ENCODE data around the gene MTFP1. TPM values are rescaled to one million over a fixed set of nuclear protein-coding genes. Genes with fewer than 3 reads are reported as not detected.

Gene MTFP1, protein sequence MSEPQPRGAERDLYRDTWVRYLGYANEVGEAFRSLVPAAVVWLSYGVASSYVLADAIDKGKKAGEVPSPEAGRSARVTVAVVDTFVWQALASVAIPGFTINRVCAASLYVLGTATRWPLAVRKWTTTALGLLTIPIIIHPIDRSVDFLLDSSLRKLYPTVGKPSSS
- 10 to 100 TPM in 1 of 4 donors, 1 to 10 TPM in 3; 2.5 to 13.7 (median 3.5) TPM for total RNA-seq

DNA sequence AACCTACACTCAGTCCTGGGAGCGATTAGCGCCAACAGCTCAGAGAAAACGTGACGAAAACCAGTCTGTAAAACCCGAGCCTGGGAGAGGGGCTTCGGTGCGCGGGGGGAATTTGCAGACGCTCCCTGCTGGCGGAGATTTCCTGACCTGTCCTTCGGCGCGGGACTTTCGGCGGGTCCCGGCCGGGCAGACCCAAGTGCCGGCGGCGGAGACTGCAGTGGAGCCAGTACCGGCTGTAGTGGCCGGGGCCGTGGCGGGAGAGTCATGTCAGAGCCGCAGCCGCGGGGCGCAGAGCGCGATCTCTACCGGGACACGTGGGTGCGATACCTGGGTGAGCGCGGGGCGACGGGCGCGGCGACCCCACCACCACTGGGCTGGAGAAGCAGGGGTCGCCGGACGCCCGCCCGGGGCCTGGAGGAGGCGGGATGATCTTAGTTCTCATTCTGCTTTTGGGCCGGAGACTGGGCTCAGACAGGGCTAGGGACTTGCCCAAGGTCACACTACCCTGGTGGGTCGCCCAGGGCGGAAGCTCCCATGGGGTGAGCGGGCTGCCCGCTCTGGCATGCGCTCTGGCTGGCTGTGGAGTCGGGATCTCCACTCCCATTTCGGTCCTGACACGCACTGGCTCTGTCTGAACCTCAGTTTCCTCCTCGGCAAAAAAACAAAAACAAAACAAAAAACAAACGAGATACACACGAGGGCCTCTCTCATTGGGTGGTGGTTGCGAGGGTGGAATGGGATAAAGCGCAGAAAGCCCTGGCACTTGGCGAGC lies at the start of gene MTFP1:
TSS of gene MTFP1 (plus strand) at position 153 of the 772 bp plus-strand sequence. CDS start at position 265, 112 bp downstream.
- Histone ChIP-seq H3K4me3 (peak within 1 kb of the TSS; percentile 66), H3K27me3 (no peaks in the 10 kb centered on the region), H3K4me1 (peaks cover 57% of the 10 kb centered on the region), H3K27ac (peak within 1 kb of the TSS; percentile 47), H3K36me3 (no peaks in the 10 kb centered on the region), H3K9me3 (no peaks in the 10 kb centered on the region)
- DNase-seq (ENCODE audit: low spot score in 2 of 2) = peak; percentile 76 to 80
- WGBS = 3% methylated on average over 33 of the region's 61 CpGs
- no peak for TF ChIP-seq POLR2AphosphoS5 (IDR thresholded peaks at IDR 0.05)
- TF ChIP-seq, protein P1, sequence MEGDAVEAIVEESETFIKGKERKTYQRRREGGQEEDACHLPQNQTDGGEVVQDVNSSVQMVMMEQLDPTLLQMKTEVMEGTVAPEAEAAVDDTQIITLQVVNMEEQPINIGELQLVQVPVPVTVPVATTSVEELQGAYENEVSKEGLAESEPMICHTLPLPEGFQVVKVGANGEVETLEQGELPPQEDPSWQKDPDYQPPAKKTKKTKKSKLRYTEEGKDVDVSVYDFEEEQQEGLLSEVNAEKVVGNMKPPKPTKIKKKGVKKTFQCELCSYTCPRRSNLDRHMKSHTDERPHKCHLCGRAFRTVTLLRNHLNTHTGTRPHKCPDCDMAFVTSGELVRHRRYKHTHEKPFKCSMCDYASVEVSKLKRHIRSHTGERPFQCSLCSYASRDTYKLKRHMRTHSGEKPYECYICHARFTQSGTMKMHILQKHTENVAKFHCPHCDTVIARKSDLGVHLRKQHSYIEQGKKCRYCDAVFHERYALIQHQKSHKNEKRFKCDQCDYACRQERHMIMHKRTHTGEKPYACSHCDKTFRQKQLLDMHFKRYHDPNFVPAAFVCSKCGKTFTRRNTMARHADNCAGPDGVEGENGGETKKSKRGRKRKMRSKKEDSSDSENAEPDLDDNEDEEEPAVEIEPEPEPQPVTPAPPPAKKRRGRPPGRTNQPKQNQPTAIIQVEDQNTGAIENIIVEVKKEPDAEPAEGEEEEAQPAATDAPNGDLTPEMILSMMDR (IDR thresholded peaks at IDR 0.05) = no peak

DNA sequence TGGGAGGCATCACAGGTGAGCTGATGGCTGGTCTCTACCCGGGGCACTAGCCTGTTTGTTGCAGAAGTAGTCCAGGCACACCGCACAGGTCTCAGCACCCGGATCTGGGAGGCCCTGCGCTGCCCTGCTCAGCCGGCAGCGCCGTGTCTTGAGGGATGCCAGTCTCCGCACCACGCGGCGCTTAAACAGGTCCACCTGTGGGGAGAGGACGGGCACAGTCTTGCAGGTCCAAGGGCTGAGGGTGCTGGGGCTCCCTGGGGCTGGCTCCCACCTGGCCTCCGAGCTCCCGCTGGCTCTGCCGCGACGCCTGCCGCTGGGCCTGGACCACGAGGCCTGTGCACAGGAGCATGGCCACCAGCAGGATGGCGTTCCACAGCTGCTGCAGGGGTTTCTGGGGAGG lies 45.6 kb upstream of the MTFP1 start:
- DNase-seq (ENCODE audit: low spot score in 2 of 2) = no peak
- Histone ChIP-seq H3K4me1 (no peaks in the 10 kb centered on the region), H3K36me3 (peaks cover 57% of the 10 kb centered on the region), H3K9me3 (no peaks in the 10 kb centered on the region), H3K27me3 (no peaks in the 10 kb centered on the region), H3K27ac (no peak overlapping the region), H3K4me3 (no peak overlapping the region)
- TF ChIP-seq EP300 (IDR thresholded peaks at IDR 0.05) (no peak), POLR2A (IDR thresholded peaks at IDR 0.05) (no peak), POLR2AphosphoS5 (IDR thresholded peaks at IDR 0.05) (no peak)
- TF ChIP-seq, protein P1 (IDR thresholded peaks at IDR 0.05) = no peak
- WGBS = no CpG with 5 or more reads among the region's 20 CpGs

DNA sequence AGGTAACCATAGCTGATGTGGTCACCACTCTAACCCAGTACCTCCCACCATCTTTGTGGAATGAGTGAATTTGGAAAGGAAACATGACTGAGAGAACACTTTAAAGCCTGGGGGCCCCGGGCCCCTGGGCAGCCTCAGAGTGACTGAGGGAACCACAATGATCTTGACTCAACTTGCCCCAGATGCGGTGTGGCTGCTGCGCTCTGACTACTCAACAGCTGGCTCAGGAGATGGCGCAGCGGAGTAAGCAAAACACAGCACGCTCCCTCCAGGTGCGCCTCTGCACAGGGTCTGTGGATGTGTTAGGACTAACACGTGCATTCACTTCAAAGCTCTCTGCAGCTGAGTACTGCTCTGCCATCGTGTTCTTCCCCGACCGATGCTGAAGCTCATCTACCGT lies 44.3 kb upstream of the MTFP1 start:
- Histone ChIP-seq H3K36me3 (peaks cover 57% of the 10 kb centered on the region), H3K9me3 (no peaks in the 10 kb centered on the region), H3K4me1 (peaks cover 3% of the 10 kb centered on the region), H3K4me3 (no peak overlapping the region), H3K27ac (no peak overlapping the region), H3K27me3 (no peaks in the 10 kb centered on the region)
- 84% methylated on average over 11 of the region's 12 CpGs for WGBS
- TF ChIP-seq POLR2A (IDR thresholded peaks at IDR 0.05) (no peak), POLR2AphosphoS5 (IDR thresholded peaks at IDR 0.05) (no peak), EP300 (IDR thresholded peaks at IDR 0.05) (no peak)
- TF ChIP-seq, protein P1 (IDR thresholded peaks at IDR 0.05) = no peak
- DNase-seq (ENCODE audit: low spot score in 2 of 2) = no peak

DNA sequence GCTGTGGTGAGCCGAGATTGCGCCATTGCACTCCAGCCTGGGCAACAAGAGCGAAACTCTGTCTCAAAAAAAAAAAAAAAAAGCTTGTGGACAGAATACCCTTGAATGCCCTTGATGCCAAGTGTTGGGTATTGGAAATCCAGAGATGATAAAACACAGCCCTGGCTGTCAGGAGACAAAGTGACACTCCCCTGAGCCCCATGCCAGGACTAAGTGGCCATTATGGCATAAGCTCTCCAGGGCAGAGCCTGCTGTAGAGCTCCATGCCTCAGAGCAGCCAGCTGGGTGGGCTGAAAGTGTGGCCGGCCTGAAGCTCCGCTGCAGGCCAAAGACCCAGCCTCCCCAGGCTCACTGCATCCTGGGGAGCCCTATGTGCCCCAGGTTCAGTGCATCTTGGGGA lies 43.2 kb upstream of the MTFP1 start:
- WGBS = 98% methylated on average over 5 of the region's 5 CpGs
- Histone ChIP-seq H3K36me3 (peaks cover 48% of the 10 kb centered on the region), H3K27me3 (no peaks in the 10 kb centered on the region)

DNA sequence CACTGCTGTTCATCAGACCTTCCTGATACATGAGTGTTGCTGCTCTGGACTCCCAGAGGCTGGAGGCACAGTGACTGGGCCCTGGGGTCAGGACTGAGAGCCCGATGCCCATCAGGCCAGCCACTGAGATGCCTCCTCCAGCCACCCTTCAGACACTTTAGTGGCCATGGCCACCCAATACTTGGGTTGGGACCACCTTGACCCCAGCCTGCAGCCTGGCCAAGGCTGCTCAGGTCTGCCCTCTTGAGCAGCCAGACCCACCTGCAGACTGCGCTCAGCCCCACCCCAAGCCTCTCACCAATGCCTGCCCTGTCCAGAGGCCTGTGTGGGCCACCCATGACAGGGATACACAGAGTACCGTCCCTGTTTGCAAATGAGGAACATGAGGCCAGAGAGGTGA lies 42.5 kb upstream of the MTFP1 start:
- Histone ChIP-seq H3K4me3 (no peak overlapping the region), H3K36me3 (peaks cover 41% of the 10 kb centered on the region), H3K27ac (no peak overlapping the region), H3K27me3 (no peaks in the 10 kb centered on the region), H3K9me3 (no peaks in the 10 kb centered on the region), H3K4me1 (peaks cover 13% of the 10 kb centered on the region)
- no peak for DNase-seq (ENCODE audit: low spot score in 2 of 2)
- 72% methylated on average over 2 of the region's 3 CpGs for WGBS
- TF ChIP-seq POLR2AphosphoS5 (IDR thresholded peaks at IDR 0.05) (no peak), EP300 (IDR thresholded peaks at IDR 0.05) (no peak), POLR2A (IDR thresholded peaks at IDR 0.05) (no peak)
- TF ChIP-seq, protein P1 (IDR thresholded peaks at IDR 0.05) = no peak

More for the DNA sequence above, 43.2 kb upstream of the MTFP1 start:
- DNase-seq (ENCODE audit: low spot score in 2 of 2) = no peak
- Histone ChIP-seq H3K27ac (no peak overlapping the region), H3K9me3 (no peaks in the 10 kb centered on the region), H3K4me3 (no peak overlapping the region), H3K4me1 (peaks cover 9% of the 10 kb centered on the region)
- TF ChIP-seq POLR2A (IDR thresholded peaks at IDR 0.05) = no peak
- TF ChIP-seq, protein P1 (IDR thresholded peaks at IDR 0.05) = no peak
- no peak for TF ChIP-seq EP300 (IDR thresholded peaks at IDR 0.05)
- no peak for TF ChIP-seq POLR2AphosphoS5 (IDR thresholded peaks at IDR 0.05)

Data from suprapubic skin (tissue), 4 donors.